ELR (cell line): Measurements from ENCODE around the gene CLPTM1L.

Experiments
- DNase-seq: peaks from one replicate; pipeline ENCODE4 v3.0.0-alpha.2; 2015; ENCODE audit warnings: low read depth

CLPTM1L gene, protein sequence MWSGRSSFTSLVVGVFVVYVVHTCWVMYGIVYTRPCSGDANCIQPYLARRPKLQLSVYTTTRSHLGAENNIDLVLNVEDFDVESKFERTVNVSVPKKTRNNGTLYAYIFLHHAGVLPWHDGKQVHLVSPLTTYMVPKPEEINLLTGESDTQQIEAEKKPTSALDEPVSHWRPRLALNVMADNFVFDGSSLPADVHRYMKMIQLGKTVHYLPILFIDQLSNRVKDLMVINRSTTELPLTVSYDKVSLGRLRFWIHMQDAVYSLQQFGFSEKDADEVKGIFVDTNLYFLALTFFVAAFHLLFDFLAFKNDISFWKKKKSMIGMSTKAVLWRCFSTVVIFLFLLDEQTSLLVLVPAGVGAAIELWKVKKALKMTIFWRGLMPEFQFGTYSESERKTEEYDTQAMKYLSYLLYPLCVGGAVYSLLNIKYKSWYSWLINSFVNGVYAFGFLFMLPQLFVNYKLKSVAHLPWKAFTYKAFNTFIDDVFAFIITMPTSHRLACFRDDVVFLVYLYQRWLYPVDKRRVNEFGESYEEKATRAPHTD

DNA sequence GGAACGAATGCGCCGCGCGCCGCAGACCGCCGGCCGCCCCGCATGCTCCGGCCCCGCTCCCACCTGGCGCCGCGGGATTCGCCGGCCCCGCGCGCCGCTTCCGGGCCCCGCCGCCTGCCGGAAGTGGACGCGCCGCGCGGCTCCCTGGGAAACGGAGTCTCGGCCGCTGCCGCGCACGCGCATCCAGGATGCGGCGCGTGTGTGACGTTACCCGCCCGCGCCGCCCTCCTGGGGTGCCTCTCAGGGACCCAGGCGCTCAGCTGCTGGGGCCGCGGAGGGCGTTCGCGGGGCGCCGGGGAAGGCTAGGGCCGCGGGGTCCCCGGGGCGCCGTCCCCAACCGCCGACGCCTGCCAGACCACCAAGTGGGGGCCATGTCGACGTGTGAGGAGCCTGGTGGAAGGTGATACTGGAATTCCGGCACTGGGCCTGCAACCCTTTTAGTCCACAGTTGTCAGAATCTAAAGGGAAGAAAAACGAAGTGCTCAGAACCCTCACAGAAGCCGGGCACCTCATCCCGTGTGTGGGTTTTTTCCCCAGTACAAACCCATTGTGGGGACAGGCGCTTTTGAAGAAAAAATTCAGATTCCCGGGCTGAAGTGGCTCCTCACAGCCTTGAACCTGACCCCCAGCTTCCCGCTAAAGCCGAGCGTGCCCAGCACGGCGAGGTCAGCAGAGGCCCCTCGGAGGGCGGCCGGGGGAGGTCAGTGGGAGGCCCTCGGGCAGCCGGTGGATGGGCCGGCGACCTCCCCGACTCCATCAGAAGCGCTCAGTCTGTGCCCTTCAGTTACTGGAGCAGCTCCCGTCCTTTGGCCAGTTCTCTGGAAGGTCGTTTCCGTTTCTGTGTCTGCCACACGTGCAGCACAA is at the start of gene CLPTM1L:
Gene CLPTM1L (minus strand): TSS at position 125 of the 864 bp plus-strand sequence. CDS start 258 bp downstream, outside the sequence.
- peak; percentile 86 for DNase-seq

DNA sequence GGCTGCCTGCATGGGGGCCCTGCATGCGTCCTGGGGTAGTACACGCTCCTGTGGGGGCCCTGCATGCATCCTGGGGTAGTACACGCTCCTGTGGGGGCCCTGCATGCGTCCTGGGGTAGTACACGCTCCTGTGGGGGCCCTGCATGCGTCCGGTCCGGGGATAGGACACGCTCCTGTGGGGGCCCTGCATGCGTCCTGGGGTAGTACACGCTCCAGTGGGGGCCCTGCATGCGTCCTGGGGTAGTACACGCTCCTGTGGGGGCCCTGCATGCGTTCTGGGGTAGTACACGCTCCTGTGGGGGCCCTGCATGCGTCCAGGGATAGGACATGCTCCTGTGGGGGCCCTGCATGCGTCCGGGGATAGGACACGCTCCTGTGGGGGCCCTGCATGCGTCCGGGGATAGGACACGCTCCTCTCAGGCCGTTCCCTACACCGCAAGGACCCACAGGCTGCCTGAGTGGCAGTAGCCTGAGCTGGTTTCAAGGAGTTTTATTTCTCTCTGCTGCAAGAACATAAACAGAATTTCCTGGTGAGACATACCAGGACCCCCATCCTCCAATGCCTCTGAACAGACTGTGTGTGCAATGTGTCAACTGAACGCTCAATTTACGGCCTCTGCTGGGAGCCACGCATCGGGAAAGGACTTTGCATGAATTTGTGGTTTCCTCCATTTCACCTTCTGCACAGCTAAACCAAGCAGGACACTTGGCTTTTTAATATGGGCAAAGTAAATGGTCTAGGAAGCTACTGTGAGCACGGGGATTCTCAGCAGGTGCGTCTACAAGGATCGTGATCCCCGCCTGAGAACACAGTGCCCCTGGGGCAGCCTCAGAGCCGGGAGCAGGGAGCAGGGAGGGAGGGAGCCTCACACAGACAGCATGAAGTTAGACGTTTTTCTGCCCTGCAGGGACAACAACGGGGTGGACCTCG is 48.9 kb upstream of the CLPTM1L start:
- DNase-seq: no peak

DNA sequence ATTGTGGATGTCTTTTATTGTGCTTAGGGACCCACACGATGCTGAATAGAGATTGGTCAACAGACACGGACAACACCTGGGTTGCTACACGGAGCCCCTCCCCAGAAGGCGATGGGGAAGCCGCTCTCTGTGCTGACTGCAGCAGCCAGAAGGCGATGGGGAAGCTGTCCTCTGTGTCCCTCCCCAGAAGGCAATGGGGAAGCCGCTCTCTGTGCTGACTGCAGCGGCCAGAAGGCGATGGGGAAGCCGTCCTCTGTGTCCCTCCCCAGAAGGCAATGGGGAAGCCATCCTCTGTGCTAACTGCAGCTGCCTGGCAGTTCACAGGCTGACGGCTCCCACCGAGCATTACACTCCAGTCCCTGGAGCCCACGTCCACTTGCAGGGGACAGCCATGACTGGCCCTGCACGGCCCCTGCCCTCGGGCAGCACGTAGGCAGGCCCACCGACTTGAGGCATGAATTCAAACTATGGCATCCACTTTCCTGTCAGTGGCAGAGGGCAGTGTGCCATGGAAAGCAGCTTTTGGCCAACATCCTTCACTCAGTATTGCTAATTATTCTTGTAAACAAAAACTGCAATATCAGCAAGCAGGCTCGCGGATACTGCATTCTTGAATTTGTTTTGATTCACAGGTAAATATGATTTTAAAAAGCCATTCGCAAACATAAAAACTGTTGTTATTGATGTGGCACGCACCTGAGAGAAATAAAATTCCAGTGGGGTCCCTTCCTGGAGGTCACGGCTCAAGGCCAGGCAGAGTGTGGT is 48.1 kb upstream of the CLPTM1L start:
- no peak for DNase-seq

DNA sequence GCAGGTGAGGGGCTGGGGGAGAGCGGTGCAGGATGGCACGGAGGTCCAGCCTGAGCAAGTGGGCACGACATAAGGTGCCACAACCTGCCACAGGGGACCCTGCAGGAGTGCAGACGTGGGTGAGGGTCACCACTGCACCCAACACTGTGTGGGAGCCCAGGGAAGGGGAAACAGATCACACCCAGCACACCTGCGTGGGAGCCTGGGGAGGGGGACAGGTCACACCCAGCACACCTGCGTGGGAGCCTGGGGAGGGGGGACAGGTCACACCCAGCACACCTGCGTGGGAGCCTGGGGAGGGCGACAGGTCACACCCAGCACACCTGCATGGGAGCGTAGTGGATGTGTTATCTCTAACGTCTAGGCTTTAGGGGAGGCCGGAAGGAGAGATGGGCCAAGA is 47.4 kb upstream of the CLPTM1L start:
- no peak for DNase-seq

DNA sequence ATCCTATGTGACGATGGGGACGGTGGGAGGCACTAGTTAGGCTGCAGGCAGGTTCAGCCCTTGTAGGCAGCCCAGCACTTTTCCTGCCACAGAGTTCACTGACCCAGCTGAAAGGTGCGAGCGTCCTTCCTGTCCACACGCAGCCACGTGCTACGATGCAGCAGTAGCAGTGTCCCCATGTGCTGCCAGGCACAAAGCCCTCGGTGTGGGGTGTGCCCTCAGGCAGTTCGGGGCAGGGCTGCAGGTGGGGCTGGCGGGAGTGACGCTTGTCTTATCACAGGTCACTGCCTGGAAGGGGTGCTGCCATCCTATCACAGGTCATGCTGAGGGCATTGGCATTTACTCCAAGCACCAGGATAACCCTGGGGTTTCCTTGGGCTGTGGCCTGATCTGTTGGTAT is 46.8 kb upstream of the CLPTM1L start:
- DNase-seq: no peak

DNA sequence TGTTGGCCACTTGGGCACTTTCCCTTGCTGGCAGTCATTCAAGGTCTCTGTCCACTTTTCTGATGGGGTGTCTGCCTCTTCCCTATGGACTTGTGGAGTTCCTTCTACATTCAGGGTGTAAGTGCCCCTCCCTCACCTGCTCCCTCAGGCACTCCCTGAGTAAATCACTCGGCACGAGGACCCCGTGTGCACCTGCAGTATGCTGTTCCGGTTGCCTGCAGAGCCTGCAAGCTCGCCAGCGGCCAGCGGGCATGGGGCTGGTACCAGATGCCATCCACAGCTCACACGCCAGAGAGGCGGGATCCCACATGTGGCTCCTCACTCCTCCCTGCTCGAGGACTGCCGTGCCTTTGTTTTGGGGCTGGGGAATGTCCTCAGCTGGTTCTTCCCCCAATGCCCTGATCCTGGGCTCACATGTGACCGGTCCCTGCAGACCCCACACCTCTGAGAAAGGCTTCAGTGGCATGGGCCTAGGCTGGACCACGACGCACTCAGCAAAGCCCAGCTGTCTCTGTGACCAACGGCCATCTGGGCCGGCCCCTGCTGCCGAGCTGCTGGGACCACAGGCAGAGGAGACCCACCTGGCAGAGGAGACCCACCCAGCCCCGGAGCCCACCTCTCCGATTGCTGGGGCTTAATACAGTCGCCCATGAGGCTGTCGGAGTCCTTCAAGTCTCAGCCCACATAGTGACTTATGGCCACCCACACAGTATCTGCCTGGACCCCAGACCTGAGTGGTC is 46.1 kb upstream of the CLPTM1L start:
- DNase-seq: no peak

DNA sequence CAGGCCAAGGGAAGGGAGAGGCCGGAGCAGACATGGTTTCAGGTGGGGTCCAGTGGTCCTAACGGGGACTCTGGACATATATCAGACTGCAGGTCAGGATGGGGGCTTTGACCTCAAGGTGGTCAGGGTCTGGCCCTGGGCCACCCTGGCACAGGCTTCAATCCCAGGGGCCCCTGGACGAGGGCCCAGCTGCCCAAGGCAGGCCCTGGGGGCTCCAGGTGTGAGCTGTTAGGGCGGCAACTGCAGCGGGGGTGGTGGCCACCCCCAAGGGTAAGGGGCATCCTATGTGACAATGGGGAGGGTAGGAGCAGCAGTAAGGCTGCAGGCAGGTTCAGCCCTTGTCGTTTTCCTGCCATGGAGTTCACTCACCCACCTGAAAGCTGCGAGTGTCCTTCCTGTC is 45.4 kb upstream of the CLPTM1L start:
- no peak for DNase-seq

DNA sequence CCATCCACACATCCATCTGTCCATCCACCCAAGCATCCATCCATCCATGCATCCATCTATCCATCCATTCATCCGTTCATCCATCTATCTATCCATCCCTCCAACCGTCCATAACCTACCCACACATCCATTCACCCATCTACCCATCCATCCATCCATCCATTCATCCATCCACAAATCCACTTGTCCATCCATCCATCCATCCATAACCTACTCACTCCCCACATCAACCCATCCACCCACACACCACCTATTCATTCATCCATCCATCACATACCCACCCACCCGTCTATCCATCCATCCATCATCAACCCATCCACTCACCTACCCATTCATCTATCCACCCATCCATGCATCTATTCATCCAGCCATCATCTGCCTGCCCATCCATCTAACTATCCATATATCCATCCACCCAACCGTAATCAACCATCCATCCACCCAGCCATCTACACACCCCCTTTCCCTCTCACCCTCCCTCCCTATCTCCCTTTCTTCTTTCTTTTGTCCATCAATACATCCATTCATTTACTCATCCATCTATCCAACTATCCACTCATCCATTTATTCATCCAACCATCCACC is 43.6 kb upstream of the CLPTM1L start:
- no peak for DNase-seq

DNA sequence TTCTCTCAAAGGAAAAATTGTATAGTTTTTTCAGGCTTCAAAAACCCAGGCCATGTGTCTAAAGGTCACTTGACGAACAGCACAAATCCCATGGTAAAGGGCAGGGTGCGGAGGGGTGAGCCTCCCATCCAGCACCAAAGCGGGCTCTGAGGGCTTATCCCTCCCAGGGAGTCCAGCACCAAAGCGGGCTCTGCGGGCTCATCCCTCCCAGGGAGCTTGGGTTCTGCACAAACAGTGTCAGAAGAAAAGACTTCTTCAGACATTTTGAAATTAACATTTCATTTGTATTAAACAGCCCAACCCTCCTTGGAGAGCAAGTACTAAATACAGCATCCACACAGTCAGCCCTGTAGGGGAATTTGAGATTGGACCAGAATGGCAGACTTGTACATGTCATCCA is 43.0 kb upstream of the CLPTM1L start:
- DNase-seq: no peak

DNA sequence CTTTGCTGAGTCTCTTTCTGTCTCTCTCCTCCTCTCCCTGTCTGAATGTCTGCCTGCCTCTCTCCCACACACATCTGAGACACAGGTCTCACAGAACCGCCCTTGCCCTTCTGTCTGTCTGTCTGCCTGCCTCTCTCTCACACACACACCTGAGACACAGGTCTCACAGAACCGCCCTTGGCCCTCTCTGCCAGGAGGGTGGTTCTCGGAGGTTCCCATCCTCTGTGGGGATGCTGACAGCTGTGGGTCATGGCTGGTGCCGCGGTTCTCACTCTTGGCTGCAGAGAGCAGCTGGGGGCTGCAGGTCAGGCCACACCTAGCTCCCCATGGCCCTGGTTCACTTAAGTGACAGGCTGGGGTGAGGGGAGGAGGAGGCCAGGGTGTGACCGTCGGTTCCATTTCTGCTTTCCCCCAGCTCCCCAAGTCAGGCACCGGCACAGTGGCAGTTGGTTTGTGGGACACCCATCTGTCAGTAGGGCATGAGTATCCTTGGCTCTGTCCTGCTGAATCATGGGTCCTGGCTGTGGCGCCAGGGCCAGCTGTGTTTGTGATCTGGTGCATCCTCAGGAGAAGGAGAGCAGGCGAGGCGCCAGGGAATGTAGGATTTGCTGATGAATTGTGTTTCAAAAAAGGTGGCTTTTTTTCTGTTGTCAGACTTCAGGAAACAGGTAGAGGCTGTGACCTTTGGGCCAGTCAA is 42.3 kb upstream of the CLPTM1L start:
- no peak for DNase-seq

DNA sequence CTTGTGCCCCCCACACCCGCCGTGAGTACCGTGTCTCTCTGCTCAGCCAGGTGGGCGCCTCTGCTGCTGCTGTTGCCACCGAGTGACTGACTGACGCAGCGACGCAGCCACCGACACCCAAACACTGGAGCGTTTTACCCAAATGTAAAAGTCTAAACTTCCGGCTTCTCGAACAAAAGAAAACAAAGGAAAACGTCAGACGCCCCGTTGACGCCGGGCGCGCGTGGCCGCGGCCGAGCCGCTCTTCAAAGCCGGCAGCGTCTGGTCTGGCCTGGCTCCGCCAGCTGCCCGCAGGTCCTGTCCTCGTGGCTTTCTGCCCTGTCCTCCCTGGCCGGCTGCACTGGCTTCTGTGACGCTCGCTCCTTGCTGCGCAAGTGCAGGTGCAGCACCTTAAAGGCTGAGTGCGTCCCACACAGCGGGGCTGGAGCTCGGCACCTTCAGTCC is 41.4 kb upstream of the CLPTM1L start:
- peak; percentile 26 for DNase-seq

DNA sequence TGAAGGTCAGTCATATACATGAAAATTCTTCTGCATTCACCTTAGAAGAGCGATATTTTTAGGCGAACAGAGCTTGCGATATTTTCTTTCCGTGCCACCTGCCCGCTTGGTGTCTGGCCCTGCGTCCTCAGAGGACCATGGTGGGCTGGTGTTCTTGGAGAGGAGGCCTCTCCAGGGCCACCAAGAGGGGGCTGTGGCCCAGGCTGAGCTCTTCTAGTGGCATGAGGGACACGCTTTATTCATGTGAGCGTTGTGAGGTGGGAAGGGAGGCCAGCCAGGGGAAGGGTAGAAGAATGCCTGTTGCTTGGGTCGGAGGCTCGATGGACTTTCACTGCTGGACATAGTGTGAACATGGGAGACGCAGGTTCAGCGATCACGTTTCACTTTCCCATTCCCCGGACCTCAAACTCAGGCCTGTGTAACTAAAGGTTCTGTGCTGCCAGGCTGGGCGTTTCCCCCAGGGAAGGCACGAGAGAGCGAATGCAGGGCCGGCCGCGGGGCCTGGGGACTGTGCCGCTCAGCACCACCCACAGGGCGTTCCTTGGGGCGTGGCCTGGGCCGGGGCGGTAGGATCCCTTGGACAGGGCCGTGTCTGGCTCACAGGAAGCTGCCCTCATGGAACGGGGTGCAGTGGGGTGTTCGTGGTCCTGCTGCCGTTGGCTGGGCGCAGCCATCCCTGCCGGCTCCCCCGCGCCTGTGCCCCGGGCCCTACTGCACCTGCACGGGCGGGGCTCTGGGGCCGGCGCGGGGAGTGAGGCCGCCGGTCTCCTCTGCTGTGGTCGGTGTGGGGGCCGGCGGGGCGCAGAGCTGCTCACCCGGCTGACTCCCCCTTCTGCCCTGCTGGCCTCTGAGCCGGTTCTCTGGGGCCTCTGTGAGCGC is 40.7 kb upstream of the CLPTM1L start:
- peak; percentile 48 for DNase-seq

DNA sequence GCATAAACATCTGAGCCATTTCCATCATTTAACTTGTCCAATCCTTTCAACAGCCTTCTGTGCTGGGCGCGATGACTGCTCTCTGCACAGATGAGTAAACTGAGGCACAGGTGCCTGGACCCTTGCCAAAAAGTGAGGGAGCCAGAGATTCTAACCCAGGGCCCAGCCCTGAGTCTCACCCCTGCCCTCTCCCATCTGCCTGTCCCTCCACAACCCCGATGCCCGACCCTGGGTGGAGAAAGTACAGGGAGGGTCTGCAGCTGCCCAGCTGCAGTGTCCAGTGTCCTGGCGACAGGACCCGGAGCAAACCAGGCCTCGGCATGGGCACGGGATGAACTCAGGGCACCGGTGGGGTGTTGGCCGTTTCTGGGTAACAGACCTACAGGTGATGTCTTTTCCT is 39.6 kb upstream of the CLPTM1L start:
- no peak for DNase-seq

DNA sequence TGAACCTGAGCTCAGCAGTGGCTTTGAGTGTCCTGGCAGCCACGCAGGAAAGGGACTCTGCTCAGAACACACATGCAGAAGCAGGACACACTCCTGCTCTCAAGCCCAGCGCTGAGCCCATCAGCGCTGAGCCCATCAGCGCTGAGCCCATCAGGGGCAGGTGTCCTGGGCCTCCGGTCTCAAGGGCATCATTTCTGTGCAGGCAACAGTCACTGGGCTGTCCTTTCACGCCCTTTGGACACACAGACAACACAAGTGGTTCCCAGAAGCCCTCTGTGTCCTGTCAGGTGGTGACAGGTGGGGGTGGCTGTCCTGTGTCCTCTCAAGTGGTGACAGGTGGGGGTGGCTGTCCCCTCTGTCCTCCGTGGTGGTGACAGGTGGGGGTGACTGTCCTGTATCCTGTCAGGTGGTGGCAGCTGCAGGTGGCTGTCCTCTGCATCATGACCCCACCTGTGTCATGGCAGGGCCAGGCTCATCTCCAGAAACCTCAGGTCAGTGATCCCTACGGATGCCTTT is 39.0 kb upstream of the CLPTM1L start:
- no peak for DNase-seq

DNA sequence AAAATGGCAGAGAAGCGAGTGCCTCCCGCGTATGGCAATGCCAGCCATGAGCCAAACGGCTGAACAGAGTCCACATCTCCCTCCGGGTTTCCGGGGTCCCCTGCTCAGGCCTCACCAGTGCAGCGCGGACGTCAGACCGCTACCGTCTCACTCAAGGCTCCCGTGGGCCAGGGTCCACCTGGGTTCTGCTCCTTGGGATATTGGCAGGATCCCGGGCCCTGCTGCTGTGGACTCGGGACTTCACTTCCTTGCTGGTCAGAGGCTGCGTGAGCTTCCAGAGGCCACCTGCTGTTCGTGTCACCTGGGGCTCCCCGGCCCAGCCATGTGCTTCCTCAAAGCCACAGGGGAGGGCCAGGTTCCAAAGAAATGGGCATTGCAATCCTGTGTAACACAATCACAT is 38.4 kb upstream of the CLPTM1L start:
- no peak for DNase-seq

DNA sequence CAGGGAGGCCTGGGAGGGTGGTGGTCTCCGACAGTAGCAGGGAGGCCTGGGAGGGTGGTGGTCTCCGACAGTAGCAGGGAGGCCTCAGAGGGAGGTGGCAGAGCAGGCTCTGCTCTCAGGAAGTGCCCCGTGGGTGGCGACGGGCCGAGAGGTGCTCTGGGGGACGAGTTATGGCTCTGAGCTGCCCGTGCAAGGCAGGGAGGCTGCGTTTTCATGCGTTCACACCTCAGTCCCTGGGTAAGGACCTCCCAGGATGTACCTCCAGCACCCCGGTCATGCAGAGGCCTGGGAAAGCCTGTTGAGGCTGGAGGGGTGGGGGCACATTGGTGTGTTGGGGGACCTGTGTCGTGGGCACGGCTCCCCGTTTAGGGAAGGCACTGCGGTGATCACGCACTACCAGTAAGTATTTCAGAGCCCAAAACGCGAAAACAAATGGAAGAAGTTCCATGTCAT is 37.4 kb upstream of the CLPTM1L start:
- no peak for DNase-seq

DNA sequence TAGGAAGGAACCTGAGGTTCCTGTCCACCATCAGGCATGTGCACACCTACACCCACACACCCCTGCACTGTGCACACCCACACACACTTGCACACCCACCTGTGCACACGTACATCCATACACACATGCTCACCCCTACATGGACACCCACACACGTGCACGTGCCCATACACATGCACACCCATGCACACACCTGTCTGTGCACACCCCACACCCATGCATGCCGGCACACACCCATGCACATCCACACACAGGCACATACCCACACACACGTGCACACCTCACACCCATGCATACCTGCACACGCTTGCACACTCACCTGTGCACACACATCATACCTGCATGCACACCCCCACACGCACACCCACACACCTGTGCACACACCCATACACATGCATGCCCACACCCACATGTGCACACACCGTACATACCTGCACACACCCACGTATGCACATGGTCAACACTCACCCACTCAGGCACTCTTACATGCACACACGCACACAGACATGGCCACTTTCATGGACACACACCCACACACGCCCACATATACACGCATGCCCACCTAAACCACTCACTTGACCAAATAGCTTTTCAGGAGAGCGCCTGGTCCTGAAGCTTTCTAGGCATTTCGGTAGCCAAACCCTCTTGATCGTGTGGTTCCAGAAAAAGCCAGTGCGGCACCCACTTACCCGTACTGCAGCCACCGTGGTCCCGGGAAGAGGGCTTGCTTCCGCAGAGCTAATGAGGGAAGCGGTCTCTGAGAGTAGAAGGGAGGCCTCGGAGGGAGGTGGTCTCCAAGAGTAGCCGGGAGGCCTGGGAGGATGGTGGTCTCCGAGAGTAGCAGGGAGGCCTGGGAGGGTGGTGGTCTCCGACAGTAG is 36.7 kb upstream of the CLPTM1L start:
- DNase-seq: no peak
